Nephron (organoid): ENCODE measurements around the gene PACRG.

ENCODE experiments used
- H3K27ac Mint-ChIP-seq, 3 experiments: 2 replicates each; pipeline ENCODE4 v1.8.0; 2020; ENCODE audit warnings: mixed read lengths in 3 of 3, mild to moderate bottlenecking in 2 of 3, moderate library complexity in 1 of 3
- H3K27me3 Mint-ChIP-seq: 2 replicates; pipeline ENCODE4 v1.8.0; 2021; ENCODE audit warnings: low read depth, mild to moderate bottlenecking, moderate library complexity, mixed read lengths
- H3K36me3 Mint-ChIP-seq: 2 replicates; pipeline ENCODE4 v1.8.0; 2020; ENCODE audit warnings: low read depth, mixed read lengths
- H3K4me1 Mint-ChIP-seq: 2 replicates; pipeline ENCODE4 v1.8.0; 2020; ENCODE audit warnings: mixed read lengths
- H3K4me3 Mint-ChIP-seq, 3 experiments: 2 replicates each; pipeline ENCODE4 v1.8.0; 2020; ENCODE audit warnings: mild to moderate bottlenecking in 3 of 3, mixed read lengths in 3 of 3, moderate library complexity in 2 of 3
- H3K9me3 Mint-ChIP-seq: 2 replicates; pipeline ENCODE4 v1.8.0; 2020; ENCODE audit warnings: mixed read lengths
- CTCF ChIP-seq, 3 experiments: fragments of 200-600 bp; sonication (generic); IDR thresholded peaks; one replicate each; pipeline ENCODE4 v1.5.0; 2021; ENCODE audit warnings: antibody characterized with exemption in 3 of 3; ENCODE audit not compliant: unreplicated experiment in 3 of 3

The PACRG gene

GRCh38 chr6:163133691-163134090 lies 405.9 kb downstream of the PACRG start:
- TF ChIP-seq CTCF (IDR thresholded peaks at IDR 0.05; ENCODE audit: unreplicated experiment in 3 of 3) = no peak
- Mint-ChIP-seq H3K27ac (no peak overlapping the region), H3K27me3 (no peaks in the 10 kb centered on the region), H3K4me3 (no peak overlapping the region), H3K36me3 (no peaks in the 10 kb centered on the region), H3K9me3 (no peaks in the 10 kb centered on the region), H3K4me1 (no peaks in the 10 kb centered on the region)

GRCh38 chr6:163136681-163137397 lies 409.1 kb downstream of the PACRG start:
- Mint-ChIP-seq H3K27ac (no peak overlapping the region), H3K4me1 (no peaks in the 10 kb centered on the region), H3K36me3 (peaks cover 3% of the 10 kb centered on the region), H3K9me3 (peaks cover 2% of the 10 kb centered on the region), H3K4me3 (no peak overlapping the region), H3K27me3 (no peaks in the 10 kb centered on the region)
- TF ChIP-seq CTCF (IDR thresholded peaks at IDR 0.05; ENCODE audit: unreplicated experiment in 3 of 3) = no peak

GRCh38 chr6:163137398-163137881 lies 409.7 kb downstream of the PACRG start:
- H3K27me3 Mint-ChIP-seq = no peaks in the 10 kb centered on the region

GRCh38 chr6:163146036-163146435 lies 418.3 kb downstream of the PACRG start:
- peaks cover under 1% of the 10 kb centered on the region for H3K4me1 Mint-ChIP-seq
- no peaks in the 10 kb centered on the region for H3K36me3 Mint-ChIP-seq
- peaks cover 2% of the 10 kb centered on the region for H3K9me3 Mint-ChIP-seq
- no peak overlapping the region for H3K27ac Mint-ChIP-seq
- H3K27me3 Mint-ChIP-seq = no peaks in the 10 kb centered on the region
- TF ChIP-seq CTCF (IDR thresholded peaks at IDR 0.05; ENCODE audit: unreplicated experiment in 3 of 3) = no peak
- no peak overlapping the region for H3K4me3 Mint-ChIP-seq

More at GRCh38 chr6:163137398-163137881, 409.7 kb downstream of the PACRG start:
- no peak for TF ChIP-seq CTCF (IDR thresholded peaks at IDR 0.05; ENCODE audit: unreplicated experiment in 3 of 3)
- H3K4me1 Mint-ChIP-seq = no peaks in the 10 kb centered on the region
- H3K4me3 Mint-ChIP-seq = no peak overlapping the region
- H3K27ac Mint-ChIP-seq = no peak overlapping the region
- peaks cover 3% of the 10 kb centered on the region for H3K36me3 Mint-ChIP-seq
- H3K9me3 Mint-ChIP-seq = peaks cover 2% of the 10 kb centered on the region

GRCh38 chr6:163147994-163148393 lies 420.2 kb downstream of the PACRG start:
- no peaks in the 10 kb centered on the region for H3K27me3 Mint-ChIP-seq
- no peaks in the 10 kb centered on the region for H3K36me3 Mint-ChIP-seq
- H3K4me3 Mint-ChIP-seq = no peak overlapping the region
- H3K27ac Mint-ChIP-seq = no peak overlapping the region
- peaks cover 2% of the 10 kb centered on the region for H3K9me3 Mint-ChIP-seq
- TF ChIP-seq CTCF (IDR thresholded peaks at IDR 0.05; ENCODE audit: unreplicated experiment in 3 of 3) = peak in 2 of 3 experiments; percentile 17 to 32
- H3K4me1 Mint-ChIP-seq = peaks cover 4% of the 10 kb centered on the region
